ENCODE data around the gene EPN2.

The EPN2 gene

DNA sequence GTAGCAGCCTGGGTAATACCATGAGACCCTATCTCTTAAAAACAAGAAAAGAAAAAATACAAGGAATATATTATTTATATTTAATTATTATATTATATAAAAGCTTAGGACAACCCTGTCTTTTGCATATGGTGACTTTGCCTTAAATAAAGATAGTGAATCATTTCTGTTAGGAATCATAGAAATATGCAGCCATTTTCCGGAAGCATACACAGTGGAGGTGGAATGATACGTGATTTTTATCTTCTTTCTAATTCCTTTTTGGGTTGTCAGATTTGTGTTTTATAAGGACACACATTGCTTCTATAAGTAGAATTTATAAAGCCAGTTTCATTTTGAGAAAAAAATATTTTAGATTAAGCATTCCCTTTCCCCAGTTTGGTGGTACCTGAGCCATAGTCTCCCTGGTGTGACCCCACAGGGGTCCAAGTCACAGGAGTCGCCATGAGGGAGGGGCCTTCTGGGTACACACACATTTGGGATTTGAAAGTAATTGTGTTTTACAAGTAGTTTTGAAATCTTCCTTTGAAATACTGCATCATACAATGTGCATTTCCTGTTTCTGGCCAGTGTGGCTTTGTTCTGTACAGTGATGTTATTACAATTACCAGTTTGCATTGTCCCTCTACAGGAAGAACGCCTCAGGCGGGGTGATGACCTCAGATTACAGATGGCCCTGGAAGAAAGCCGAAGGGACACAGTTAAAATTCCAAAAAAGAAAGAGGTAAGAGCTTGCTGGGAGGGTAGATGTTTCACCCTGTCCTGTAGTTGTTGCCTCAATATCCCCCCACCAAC, 74.5 kb downstream of the EPN2 start:
- no peak for DNase-seq (ENCODE audit: low read depth)

DNA sequence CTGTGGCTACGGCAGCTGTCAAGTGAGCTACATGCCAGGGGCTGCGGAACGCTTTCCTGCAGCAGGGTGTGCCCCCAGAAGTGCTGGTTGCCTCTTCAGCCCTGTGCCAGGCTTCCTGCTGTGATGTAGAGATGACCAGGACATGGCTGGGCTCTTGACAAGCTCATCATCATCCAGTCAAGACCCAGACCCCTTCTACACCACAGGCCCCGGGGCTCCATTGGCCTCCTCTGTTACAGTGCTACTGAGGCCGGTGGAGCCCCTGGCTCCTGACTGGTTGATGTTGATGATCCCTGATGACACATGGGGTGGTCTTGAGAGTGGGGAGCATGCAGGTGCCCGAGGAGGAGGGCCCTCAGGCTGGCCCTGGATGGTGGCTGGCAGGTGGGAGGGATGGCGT, 75.2 kb downstream of the EPN2 start:
- DNase-seq (ENCODE audit: low read depth) = no peak

DNA sequence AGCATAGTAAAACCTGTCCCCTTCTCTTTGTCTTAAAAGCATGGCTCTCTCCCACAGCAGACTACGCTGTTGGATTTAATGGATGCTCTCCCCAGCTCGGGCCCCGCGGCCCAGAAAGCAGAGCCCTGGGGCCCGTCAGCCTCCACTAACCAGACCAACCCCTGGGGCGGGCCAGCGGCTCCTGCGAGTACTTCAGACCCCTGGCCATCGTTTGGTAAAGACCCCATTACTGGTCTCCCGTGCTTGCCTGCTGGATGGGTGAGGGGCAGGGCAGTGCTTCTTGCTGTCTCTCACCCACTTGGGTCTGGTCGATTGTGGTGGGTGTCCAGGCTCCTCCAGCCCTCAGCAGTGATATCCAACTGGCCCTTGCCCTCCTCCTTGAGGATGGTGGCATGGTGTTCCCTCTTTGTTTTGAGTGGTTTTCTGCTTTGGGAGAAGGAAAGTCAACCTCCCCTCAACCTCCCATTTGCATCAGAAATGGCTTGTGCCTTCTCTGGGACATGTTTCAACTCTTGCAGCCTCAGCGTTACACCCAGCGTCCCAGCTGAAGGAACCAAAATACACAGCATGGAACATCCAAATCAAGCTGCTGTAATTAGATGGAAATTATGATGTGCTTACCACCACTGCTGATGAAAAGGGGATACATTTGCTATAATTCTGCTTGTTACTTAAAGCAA, 76.0 kb downstream of the EPN2 start:
- no peak for DNase-seq (ENCODE audit: low read depth)

DNA sequence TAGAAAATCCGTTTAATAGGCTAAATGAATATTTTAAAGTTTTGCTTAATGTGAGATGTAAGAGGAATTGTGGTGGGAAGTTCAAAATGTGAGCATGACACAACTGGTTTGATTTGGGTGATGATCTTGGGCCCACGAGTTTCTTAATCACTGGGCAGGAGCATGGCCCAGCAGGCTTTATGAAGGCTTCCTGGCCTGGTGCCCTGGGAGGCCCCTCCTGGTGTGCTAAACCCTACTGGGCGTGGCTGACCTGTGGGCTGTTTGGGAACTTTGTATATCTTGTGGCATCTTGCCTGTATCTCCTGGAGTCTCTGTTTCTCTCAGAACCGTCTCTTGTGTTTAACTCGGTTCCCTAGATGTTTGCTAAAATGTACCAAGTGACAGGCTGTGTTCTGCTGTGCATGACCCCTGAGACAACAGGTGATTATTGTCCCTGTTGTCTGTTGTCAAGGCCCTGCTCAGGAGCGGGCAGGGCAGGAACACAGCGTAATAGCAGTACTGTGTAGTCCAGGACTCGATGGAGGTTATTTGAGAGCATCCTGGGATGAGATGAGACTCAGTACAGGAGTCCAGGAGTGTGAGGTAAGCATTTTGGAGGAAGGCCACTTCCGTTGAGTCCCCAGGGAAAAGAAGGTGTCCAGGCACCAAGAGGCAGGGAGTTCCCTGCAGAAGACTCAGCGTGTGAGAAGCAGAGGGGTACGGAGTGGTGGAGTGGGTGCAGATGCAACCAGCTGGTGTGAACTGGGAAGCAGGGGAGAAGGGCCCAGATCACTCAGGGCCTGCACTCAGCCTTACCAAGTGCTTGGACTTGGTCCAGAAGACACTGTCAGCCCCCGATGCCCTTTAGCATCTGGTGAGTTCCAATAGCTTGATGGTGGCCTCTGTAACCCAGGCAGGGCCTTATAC, 76.8 kb downstream of the EPN2 start:
- DNase-seq (ENCODE audit: low read depth) = no peak

DNA sequence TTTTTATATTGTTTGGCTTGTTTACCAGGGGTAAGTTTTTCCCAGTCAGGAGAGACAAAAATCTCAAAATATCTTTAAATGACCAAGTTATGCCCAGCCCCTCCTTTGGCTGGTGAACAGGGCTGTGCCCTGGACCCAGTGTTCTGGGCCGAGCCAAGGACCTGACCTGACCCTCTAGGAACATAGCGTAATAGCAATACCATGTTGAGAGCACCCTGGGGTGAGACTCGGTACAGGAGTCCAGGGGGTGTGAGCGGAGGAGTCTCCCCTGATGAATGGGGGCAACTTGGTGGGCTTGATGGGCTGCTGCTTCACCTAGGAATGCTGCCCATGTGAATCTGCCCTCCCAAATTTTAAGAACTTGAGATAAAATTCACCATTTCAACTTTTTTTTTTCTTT, 77.9 kb downstream of the EPN2 start:
- no peak for DNase-seq (ENCODE audit: low read depth)

DNA sequence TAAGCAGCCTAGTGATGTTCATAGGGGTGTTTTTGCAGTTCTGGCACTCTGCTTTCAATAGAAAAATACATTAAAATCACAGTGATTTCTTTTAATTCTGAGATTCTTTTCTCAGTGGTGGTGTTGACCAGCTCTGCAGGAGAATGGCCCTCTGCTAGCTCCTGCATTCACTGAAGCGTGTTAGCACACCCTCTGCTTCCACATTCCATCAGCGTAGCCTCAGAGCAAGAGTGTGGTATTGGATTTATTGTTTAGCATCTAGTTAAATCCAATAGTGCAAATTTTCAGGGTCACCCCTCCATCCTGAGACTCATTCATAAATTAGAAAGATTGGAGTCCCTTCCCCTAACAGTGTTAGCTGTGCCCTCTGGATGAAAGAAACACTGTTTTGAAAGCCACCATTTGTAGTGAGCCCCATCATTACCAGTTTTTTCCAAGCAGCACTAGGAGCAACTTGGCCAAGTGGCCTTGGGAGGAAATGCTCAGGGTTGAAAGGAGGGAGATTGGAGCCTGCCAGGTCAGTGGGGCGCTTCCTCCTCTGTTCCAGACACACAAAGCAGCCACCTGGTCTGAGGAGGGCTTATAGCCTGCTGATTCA, 79.7 kb downstream of the EPN2 start:
- DNase-seq (ENCODE audit: low read depth) = no peak

DNA sequence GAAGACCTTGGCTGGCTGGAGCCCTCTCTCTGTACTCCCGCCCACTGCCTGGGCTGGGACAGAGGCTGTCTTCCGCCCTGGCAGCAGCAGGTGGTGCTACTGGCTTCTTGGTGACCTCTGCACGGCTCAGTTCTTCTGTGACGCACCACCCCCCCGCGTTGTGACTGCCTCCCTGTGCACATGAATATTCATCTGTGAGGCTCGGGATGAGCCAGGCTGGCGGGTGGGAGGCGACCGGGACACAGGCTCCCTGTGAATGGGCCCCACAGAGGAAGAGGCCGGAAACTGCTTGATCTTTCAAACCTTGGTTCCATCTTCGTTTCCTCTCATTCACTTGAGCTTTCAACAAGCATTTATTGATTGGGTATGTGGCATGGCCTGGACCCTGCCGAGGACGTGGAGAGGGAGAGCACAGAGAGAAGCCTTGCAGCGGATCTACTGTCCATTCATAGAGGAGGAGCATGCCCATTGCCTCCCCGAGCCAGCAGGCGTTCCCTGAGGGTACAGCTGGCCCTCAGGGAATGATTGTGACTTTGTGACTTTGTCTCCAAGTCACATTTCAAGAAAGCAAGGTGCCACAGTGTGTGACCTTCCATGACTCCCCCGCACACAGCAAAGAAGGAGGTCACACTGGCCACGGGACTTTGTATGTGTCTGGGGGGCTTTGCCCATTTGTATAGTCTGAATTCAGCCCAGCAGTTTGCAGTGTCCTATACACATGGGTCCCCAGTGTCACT, 80.4 kb downstream of the EPN2 start:
- no peak for DNase-seq (ENCODE audit: low read depth)

DNA sequence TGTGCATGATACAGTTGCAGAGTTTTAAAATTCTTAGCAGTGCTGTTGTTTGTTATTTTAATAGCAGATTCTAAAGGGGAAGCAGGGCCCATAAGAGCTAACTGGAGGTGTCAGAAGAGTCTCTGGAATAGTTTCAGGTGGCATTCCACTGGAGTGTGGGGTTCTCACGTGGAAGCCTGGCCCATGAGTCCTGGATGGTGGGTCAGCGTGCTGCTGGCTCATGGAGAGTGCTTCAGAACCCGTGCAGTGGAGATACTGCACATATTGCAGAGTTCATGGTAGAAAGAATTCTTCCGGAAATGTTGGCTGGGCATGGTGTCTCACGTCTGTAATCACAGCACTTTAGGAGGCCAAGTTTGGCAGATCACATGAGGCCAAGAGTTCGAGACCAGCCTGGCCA, 81.4 kb downstream of the EPN2 start:
- no peak for DNase-seq (ENCODE audit: low read depth)

DNA sequence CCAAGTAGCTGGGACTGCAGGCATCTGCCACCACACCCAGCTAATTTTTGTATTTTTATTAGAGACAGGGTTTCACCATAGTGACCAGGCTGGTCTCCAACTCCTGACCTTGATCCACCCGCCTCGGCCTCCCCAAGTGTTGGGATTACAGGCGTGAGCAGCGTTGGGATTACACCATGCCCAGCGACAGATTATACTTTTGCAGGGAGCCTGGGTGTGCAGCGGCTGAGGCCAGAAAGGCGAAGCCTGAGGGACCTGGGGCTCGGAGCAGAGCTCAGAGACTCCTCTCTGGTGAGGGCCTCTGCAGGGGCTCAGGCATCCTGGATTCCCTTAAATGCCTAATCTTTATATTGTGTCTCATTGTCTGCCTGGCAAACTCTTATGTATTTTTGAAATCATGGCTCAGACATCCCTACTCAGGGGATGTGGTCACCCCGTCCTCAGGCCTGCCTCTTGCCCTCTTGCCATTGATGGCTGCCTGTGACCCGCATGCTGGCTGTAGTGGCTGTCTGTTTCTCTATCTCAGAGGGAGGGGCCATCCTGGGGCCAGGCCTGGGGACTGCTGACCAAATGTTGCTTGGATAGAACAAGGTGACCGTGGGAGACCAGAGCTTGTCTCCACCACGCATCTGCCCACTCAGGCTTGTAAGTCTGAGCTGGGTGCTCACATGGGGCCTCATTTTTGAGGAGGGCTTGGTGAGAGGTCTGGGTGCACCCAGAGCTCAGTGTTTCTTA, 82.8 kb downstream of the EPN2 start:
- no peak for DNase-seq (ENCODE audit: low read depth)

DNA sequence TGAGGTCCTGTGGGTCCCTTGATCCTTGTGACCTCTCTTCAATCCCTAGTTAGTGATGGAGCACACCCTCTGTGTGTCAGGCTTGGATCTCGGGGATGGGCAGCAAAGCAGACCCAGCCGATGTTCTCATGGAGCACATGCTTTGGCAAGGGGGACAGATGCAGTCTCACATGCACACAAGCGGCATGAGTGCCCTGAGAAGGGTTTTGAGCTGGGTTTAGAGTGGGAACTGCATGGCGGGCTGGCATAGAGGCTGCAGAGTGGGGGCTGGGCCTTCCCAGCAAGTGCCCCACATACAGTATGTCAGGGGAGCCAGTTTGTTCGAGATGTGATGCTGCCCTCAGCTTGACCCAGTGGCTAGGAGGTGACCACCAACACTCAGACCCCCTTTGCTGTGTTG, 83.7 kb downstream of the EPN2 start:
- DNase-seq (ENCODE audit: low read depth) = no peak

DNA sequence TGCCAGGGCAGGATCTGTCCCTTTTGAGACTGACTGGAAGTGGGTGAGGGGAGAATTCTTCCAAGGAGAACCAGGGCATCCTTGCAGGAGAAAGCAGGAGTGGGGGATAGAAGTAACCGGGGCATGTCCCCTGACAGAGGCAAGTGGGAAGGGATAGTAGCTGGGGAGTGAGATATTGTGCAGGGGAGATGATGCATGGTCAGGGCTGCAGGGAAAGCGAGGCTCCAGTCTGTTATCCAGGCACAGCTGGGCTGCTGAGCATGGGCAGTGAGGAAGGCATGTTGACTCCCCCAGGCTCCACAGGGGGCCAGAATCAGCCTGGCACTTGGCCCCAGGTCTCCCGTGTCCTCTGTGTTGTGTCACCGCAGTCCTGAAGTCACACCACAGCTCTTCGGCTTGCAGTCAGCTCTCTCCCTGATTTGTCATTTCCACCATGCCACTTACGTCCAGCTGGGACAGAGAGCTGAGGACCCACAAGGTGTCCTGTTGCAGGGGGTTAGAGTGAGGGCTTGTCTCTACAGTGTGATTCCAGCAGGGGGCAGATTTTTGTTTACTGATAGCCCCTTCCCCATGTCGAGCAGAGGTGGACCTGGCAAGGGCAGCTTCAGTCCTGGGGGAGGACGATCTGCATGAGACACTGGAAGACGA, 84.4 kb downstream of the EPN2 start:
- no peak for DNase-seq (ENCODE audit: low read depth)

DNA sequence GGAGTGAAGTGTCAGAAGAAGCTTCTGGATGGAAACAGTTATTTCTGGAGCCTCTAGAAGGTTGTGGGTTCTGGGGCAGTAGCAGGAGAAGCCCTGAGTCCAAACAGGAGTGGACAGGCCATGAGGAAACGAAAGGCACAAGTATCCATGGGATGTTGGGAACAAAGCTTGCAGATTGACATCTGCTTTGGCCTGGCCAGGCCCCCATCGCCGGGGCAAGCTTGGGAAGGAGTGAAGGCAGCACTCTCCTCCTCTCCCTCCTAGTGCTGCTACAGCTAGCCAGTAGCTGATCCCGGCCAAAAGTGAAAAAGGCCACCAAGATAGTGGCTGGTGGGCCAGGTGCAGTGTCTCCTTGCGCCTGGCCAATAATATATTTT, 85.0 kb downstream of the EPN2 start:
- no peak for DNase-seq (ENCODE audit: low read depth)

DNA sequence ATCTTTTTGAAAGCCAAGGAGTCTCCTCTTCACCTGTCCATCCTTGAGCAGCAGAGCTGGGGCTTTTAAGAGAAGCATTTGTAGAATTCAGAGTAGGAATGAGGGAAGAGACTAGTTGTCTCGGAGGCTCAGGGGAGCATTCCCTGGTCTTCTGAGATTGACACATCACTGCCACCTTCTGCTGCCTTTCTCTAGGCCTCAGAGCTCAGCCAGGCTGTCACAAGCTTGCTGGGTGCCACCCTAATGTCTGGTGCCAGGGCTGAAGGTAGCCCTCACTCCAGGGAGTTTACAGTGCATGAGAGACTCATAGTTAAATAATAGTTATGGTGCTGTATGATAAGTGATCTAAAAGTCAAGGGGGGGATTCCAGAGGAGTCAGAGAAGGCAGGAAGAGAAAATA, 85.7 kb downstream of the EPN2 start:
- DNase-seq (ENCODE audit: low read depth) = no peak

DNA sequence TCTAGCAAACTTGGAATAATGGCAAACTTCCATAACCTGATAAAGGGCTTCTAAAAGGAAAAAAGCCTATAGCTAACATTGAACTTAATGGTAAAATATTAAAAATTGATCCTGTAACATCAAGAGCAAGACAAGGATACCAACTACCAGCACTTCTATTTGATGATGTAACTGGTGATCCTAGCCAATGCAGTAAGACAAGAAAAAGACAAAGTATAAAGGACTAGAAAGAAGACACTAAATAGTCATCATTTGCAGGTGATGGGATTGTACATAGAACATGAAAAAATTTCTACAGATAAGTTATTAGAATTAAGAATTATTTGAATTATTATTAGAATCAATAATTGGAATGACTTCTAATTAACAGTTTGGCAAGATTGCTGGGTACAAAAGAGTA, 88.4 kb downstream of the EPN2 start:
- DNase-seq (ENCODE audit: low read depth) = no peak

DNA sequence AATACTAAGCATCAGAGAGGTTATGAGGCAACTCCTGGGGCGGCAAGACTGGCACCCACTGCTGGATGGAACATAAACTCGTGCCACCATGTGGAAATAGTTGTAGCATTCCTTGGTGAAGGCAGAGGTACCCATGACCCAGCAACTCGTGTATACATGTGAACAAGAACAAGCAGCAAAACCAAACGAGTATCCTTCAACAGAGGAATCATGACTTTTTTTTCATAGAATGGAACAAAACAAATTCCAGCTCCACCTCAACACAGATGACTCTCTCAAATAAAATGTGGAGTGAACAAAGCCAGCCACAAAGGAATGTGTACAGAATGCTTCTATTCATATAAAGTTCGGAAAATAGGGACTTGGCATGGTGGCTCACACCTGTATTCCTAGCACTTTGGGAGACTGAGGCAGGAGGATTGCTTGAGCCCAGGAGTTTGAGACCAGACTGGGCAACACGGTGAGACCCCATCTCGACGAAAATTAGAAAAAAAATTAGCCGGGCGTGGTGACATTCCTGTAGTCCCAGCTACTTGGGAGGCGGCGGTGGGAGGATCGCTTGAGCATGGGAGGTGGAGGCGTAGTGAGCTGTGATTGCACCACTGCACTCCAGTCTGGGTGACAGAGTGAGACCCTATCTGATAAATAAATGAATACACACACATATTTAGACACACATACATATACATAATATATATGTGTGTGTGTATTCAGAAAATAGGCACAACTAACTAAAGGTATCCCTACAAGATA, 90.0 kb downstream of the EPN2 start:
- no peak for DNase-seq (ENCODE audit: low read depth)

DNA sequence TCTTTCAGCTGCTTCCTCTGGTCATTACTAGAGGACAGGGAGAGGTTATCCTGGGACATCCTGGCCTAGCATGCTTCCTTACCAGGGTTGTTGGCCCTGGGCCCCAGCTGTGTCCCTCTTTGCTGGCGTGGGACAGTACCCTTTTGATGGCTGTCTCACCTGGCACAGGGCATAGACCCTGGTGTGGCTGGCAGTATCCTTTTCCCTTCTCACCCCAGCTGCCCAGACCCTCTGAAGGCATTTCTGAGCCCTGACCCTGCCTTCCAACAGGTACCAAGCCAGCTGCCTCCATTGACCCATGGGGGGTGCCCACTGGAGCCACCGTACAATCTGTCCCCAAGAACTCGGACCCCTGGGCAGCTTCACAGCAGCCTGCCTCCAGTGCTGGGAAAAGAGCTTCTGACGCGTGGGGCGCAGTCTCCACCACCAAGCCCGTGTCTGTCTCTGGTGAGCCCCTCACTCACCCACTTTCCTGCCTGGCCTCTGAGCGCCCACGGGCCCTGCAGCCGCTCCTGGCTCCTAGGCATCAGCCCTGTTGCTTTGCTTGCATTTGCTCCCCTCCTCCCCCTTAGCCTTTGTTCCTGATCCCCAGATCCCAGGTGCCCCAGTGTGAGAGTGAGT, 91.4 kb downstream of the EPN2 start:
- no peak for DNase-seq (ENCODE audit: low read depth)

DNA sequence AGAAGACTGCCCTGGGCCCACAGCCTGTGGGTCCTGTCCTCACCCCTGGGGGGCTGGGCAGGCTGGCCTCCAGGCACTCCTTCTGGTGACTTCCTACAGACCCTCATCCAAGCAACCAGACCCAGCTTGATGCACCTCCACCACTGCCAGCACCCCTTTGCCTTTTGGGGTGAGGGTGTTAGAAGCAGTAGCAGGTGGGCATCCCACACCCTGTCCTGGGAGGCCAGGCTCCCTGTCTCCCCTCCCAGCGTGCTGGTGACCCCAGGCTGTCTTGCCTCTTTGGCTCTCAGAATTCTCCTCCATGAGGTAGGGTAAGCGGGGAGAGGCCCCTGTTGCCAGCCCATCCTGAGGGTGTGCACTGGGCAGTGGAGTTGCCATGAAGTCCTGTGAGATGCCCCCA, 92.0 kb downstream of the EPN2 start:
- DNase-seq (ENCODE audit: low read depth) = no peak

DNA sequence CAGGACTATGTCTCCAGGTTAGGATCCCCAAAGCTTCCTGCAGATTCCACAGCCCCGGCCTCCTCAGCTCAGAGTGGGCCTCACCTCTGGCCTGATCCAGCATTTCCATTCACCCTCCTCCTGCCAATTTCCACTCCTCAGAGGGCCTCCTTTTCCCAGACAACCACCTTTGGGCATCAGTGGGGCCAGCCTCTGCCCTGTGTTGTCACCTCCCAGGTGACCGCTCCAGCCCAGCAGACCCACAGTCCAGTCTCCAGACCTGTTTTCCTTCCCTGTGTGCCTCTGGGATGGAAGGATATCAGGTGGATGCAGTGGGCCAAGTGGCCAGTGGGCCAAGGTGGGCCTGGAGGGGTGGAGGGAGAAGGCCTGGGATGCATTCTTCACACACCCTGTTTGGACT, 92.7 kb downstream of the EPN2 start:
- no peak for DNase-seq (ENCODE audit: low read depth)

DNA sequence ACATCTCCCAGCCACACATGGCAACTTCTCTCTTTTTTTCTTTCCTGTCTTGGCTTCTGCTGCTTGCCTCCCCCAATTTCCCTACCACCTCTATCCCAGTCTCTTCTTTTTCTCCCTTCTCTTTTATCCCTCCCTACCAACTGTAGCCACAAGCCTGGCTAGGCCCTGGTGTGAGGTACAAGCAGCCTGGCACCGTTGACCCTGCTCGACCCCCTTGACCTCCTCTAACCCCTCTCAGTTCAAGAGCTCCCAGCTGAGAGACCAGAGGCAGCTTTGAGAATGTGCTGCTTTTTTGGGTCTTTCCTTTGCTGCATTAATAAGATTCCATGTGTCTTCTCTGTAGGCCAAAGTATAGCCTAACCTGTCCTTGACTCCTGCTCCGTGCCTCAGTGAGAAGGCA, 93.1 kb downstream of the EPN2 start:
- DNase-seq (ENCODE audit: low read depth) = no peak
